ENCODE results near the gene NCS1.

Gene NCS1

GRCh38 chr9:130283539-130284248 is 111.5 kb downstream of the NCS1 start:
- no peaks in the 10 kb centered on the region for H3K27me3 ChIP-seq (ENCODE audit: control insufficient read depth, low read length)
- TF ChIP-seq CTCF (IDR thresholded peaks at IDR 0.05; ENCODE audit: low read depth, low read length, poor library complexity, severe bottlenecking) = no peak
- TF ChIP-seq EZH2phosphoT487 (IDR thresholded peaks at IDR 0.05; ENCODE audit: borderline replicate concordance, low read length) = no peak

GRCh38 chr9:130284249-130284625 is 112.0 kb downstream of the NCS1 start:
- H3K4me2 ChIP-seq (ENCODE audit: low read length) = no peak overlapping the region
- no peaks in the 10 kb centered on the region for H4K20me1 ChIP-seq (ENCODE audit: control insufficient read depth, insufficient read depth, low read depth, low read length)
- TF ChIP-seq CTCF (IDR thresholded peaks at IDR 0.05; ENCODE audit: low read depth, low read length, poor library complexity, severe bottlenecking) (no peak), EZH2phosphoT487 (IDR thresholded peaks at IDR 0.05; ENCODE audit: borderline replicate concordance, low read length) (no peak)
- no peak overlapping the region for H3K4me3 ChIP-seq (ENCODE audit: low read length)
- no peaks in the 10 kb centered on the region for H3K9me3 ChIP-seq (ENCODE audit: control insufficient read depth, insufficient read depth, low read length)
- no peaks in the 10 kb centered on the region for H3F3A ChIP-seq (ENCODE audit: control insufficient read depth, insufficient read depth)
- no peaks in the 10 kb centered on the region for H3K79me2 ChIP-seq (ENCODE audit: control insufficient read depth, low read length)
- H3K27ac ChIP-seq (ENCODE audit: low read depth, low read length) = no peak overlapping the region
- no peaks in the 10 kb centered on the region for H3K9me2 ChIP-seq (replicated peaks; ENCODE audit: control insufficient read depth, low read length)
- H3K27me3 ChIP-seq (ENCODE audit: control insufficient read depth, low read length) = no peaks in the 10 kb centered on the region
- H3K4me1 ChIP-seq (ENCODE audit: control insufficient read depth, low read length) = no peaks in the 10 kb centered on the region
- no peaks in the 10 kb centered on the region for H3K36me3 ChIP-seq (ENCODE audit: control insufficient read depth, low read length)

More at GRCh38 chr9:130283539-130284248, 111.5 kb downstream of the NCS1 start:
- Histone ChIP-seq H3K4me2 (ENCODE audit: low read length) (no peak overlapping the region), H3K9me3 (ENCODE audit: control insufficient read depth, insufficient read depth, low read length) (no peaks in the 10 kb centered on the region), H3K79me2 (ENCODE audit: control insufficient read depth, low read length) (no peaks in the 10 kb centered on the region), H3K27ac (ENCODE audit: low read depth, low read length) (no peak overlapping the region), H3K4me1 (ENCODE audit: control insufficient read depth, low read length) (no peaks in the 10 kb centered on the region), H3K36me3 (ENCODE audit: control insufficient read depth, low read length) (no peaks in the 10 kb centered on the region), H3K9me2 (replicated peaks; ENCODE audit: control insufficient read depth, low read length) (no peaks in the 10 kb centered on the region), H4K20me1 (ENCODE audit: control insufficient read depth, insufficient read depth, low read depth, low read length) (no peaks in the 10 kb centered on the region), H3F3A (ENCODE audit: control insufficient read depth, insufficient read depth) (no peaks in the 10 kb centered on the region), H3K4me3 (ENCODE audit: low read length) (no peak overlapping the region)

- Histone ChIP-seq H3F3A (ENCODE audit: control insufficient read depth, insufficient read depth) (no peaks in the 10 kb centered on the region), H3K9me2 (replicated peaks; ENCODE audit: control insufficient read depth, low read length) (no peaks in the 10 kb centered on the region), H3K4me3 (ENCODE audit: low read length) (no peak overlapping the region), H3K36me3 (ENCODE audit: control insufficient read depth, low read length) (no peaks in the 10 kb centered on the region), H3K4me2 (ENCODE audit: low read length) (no peak overlapping the region), H3K79me2 (ENCODE audit: control insufficient read depth, low read length) (no peaks in the 10 kb centered on the region), H3K9me3 (ENCODE audit: control insufficient read depth, insufficient read depth, low read length) (no peaks in the 10 kb centered on the region), H3K27ac (ENCODE audit: low read depth, low read length) (no peak overlapping the region), H3K4me1 (ENCODE audit: control insufficient read depth, low read length) (no peaks in the 10 kb centered on the region), H4K20me1 (ENCODE audit: control insufficient read depth, insufficient read depth, low read depth, low read length) (no peaks in the 10 kb centered on the region), H3K27me3 (ENCODE audit: control insufficient read depth, low read length) (no peaks in the 10 kb centered on the region)
- no peak for TF ChIP-seq CTCF (IDR thresholded peaks at IDR 0.05; ENCODE audit: low read depth, low read length, poor library complexity, severe bottlenecking)
- TF ChIP-seq EZH2phosphoT487 (IDR thresholded peaks at IDR 0.05; ENCODE audit: borderline replicate concordance, low read length) = no peak
Measured at GRCh38 chr9:130284690-130285089, 112.5 kb downstream of the NCS1 start.

Data from DOHH2 (cell line).